SK-N-SH (cell line): ENCODE measurements around the gene FXYD2. TPM values are rescaled to one million over a fixed set of nuclear protein-coding genes. Genes with fewer than 3 reads are reported as not detected.

Experiments
- CTCF ChIA-PET: fragments of 300-600, 350-600 bp; formaldehyde crosslinking; extraction: SDS; loops from one replicate; lab custom pipeline; 2021; lab: Yijun Ruan, JAX
- POLR2A ChIA-PET: fragments of 350-600 bp; sonication (Branson Sonifier 250); formaldehyde crosslinking; extraction: SDS; loops from one replicate; lab custom pipeline; 2020; ENCODE audit warnings: antibody characterized with exemption, inconsistent platforms; lab: Yijun Ruan, JAX
- DNase-seq: peaks from one replicate; pipeline ENCODE4 v3.0.0; 2012
- H2AFZ ChIP-seq: fragments of 200-600 bp; sonication (generic); 2 replicates; pipeline ENCODE4 v1.8.1; 2016; ENCODE audit warnings: antibody characterized with exemption, mild to moderate bottlenecking, low read depth
- H3F3A ChIP-seq: fragments of 200-600 bp; sonication (generic); replicated peaks from 2 replicates; pipeline ENCODE3; 2016; ENCODE audit warnings: antibody characterized with exemption, mild to moderate bottlenecking; ENCODE audit not compliant: insufficient read depth
- H3K27ac ChIP-seq, 2 experiments: fragments of 200-500 bp in 1 of 2; fragments of 200-600 bp in 1 of 2; sonication (Bioruptor generic) in 1 of 2; sonication (generic), shearing (Covaris generic) in 1 of 2; 2 replicates each; pipeline versions ENCODE4 v1.5.1 to v1.6.1; 2014 to 2016; ENCODE audit warnings: low read depth in 2 of 2, inconsistent platforms in 1 of 2, low read length in 1 of 2, mild to moderate bottlenecking in 1 of 2, mixed read lengths in 1 of 2
- H3K27me3 ChIP-seq: fragments of 200-600 bp; sonication (generic), shearing (Covaris generic); 2 replicates; pipeline ENCODE4 v1.6.1; 2016; ENCODE audit warnings: mixed run types; ENCODE audit not compliant: insufficient read depth
- H3K36me3 ChIP-seq, 2 experiments: fragments of 200-500 bp in 1 of 2; fragments of 200-600 bp in 1 of 2; sonication (Bioruptor generic) in 1 of 2; sonication (generic) in 1 of 2; replicated peaks in 1 of 2; 2 replicates each; pipeline versions ENCODE3 to v1.5.1; 2014 to 2016; ENCODE audit warnings: low read length in 1 of 2, mild to moderate bottlenecking in 1 of 2; ENCODE audit not compliant: insufficient read depth in 2 of 2, control insufficient read depth in 1 of 2
- H3K4me1 ChIP-seq, 2 experiments: fragments of 200-500 bp in 1 of 2; fragments of 200-600 bp in 1 of 2; sonication (Bioruptor generic) in 1 of 2; sonication (generic), shearing (Covaris generic) in 1 of 2; 2 replicates each; pipeline versions ENCODE4 v1.5.1 to v1.6.1; 2014 to 2016; ENCODE audit warnings: low read depth in 1 of 2, low read length in 1 of 2, mixed run types in 1 of 2; ENCODE audit not compliant: insufficient read depth in 2 of 2, control insufficient read depth in 1 of 2
- H3K4me2 ChIP-seq: fragments of 200-600 bp; sonication (generic), shearing (Covaris generic); 2 replicates; pipeline ENCODE4 v1.6.1; 2017; ENCODE audit warnings: mixed run types
- H3K4me3 ChIP-seq, 2 experiments: fragments of 200-500 bp in 1 of 2; fragments of 200-600 bp in 1 of 2; sonication (Bioruptor generic) in 1 of 2; sonication (generic), shearing (Covaris generic) in 1 of 2; 2 replicates each; pipeline versions ENCODE4 v1.5.1 to v1.8.1; 2014 to 2016; ENCODE audit warnings: low read depth in 2 of 2, inconsistent platforms in 1 of 2, low read length in 1 of 2, mild to moderate bottlenecking in 1 of 2, mixed read lengths in 1 of 2, moderate library complexity in 1 of 2
- H3K79me2 ChIP-seq: fragments of 200-600 bp; sonication (generic); 2 replicates; pipeline ENCODE4 v1.8.1; 2017; ENCODE audit warnings: mild to moderate bottlenecking; ENCODE audit not compliant: insufficient read depth
- H3K9ac ChIP-seq: fragments of 200-600 bp; sonication (generic); 2 replicates; pipeline ENCODE4 v1.6.1; 2017; ENCODE audit warnings: mixed run types
- H3K9me2 ChIP-seq: fragments of 200-600 bp; sonication (generic); 2 replicates; pipeline ENCODE4 v1.6.1; 2017; ENCODE audit warnings: mixed run types
- H3K9me3 ChIP-seq: fragments of 200-600 bp; sonication (generic); 2 replicates; pipeline ENCODE4 v1.6.1; 2017; ENCODE audit warnings: mixed run types, mild to moderate bottlenecking, moderate library complexity
- H4K20me1 ChIP-seq: fragments of 200-600 bp; sonication (generic); 2 replicates; pipeline ENCODE4 v1.6.1; 2017; ENCODE audit warnings: mild to moderate bottlenecking, mixed run types; ENCODE audit not compliant: insufficient read depth
- CHD2 ChIP-seq: fragments of 150-350 bp; IDR thresholded peaks from 2 replicates; pipeline ENCODE4 v1.6.1; 2018; ENCODE audit warnings: low read length; ENCODE audit not compliant: partially characterized antibody
- EP300 ChIP-seq, 2 experiments: IDR thresholded peaks; 2 replicates each; pipeline versions ENCODE4 v1.4.0 to v1.6.1; 2012; ENCODE audit warnings: borderline replicate concordance in 1 of 2, low read depth in 1 of 2, low read length in 1 of 2
- EZH2phosphoT487 ChIP-seq: fragments of 200-600 bp; sonication (generic); IDR thresholded peaks from 2 replicates; pipeline ENCODE4 v1.6.1; 2017; ENCODE audit warnings: low read depth, mixed run types, mild to moderate bottlenecking, antibody characterized with exemption, moderate library complexity, borderline replicate concordance
- FOSL2 ChIP-seq: IDR thresholded peaks from 2 replicates; pipeline ENCODE4 v1.4.0; 2012; ENCODE audit warnings: low read depth, mild to moderate bottlenecking, moderate library complexity, borderline replicate concordance
- FOXM1 ChIP-seq: IDR thresholded peaks from 2 replicates; pipeline ENCODE4 v1.4.0; 2012; ENCODE audit warnings: low read depth, mild to moderate bottlenecking
- JUND ChIP-seq: IDR thresholded peaks from 2 replicates; pipeline ENCODE4 v1.4.0; 2012
- NFIC ChIP-seq: IDR thresholded peaks from 2 replicates; pipeline ENCODE4 v1.4.0; 2012; ENCODE audit warnings: borderline replicate concordance
- POLR2AphosphoS5 ChIP-seq: IDR thresholded peaks from 2 replicates; pipeline ENCODE4 v1.6.1; 2012; ENCODE audit warnings: low read depth, low read length
- RXRA ChIP-seq: IDR thresholded peaks from 2 replicates; pipeline ENCODE4 v1.4.0; 2012; ENCODE audit warnings: low read depth, mild to moderate bottlenecking, borderline replicate concordance
- SIN3A ChIP-seq: IDR thresholded peaks from 2 replicates; pipeline ENCODE4 v1.6.1; 2012; ENCODE audit warnings: low read depth, mild to moderate bottlenecking, low read length, moderate library complexity, borderline replicate concordance
- SMC3 ChIP-seq: IDR thresholded peaks from 2 replicates; pipeline ENCODE4 v1.6.1; 2012; ENCODE audit warnings: low read depth, low read length, improper control_type of control experiment
- TCF12 ChIP-seq: IDR thresholded peaks from 2 replicates; pipeline ENCODE4 v1.4.0; 2012
- TEAD4 ChIP-seq: IDR thresholded peaks from 2 replicates; pipeline ENCODE4 v1.4.0; 2012; ENCODE audit warnings: mild to moderate bottlenecking, borderline replicate concordance; ENCODE audit not compliant: insufficient read depth
- YY1 ChIP-seq: IDR thresholded peaks from 2 replicates; pipeline ENCODE4 v1.4.0; 2012; ENCODE audit warnings: low read depth, mild to moderate bottlenecking
- WGBS: methylation state at CpG from one replicate; pipeline ENCODE4 v1.1.6; 2017; ENCODE audit warnings: low lambda C conversion rate; 5-methylcytosine and 5-hydroxymethylcytosine counted together
- polyA plus RNA-seq, 3 experiments: library from polyadenylated mRNA; depleted of rRNA; stranded (reverse); fragments of >200 nt; gene quantifications; 2 replicates each; pipeline ENCODE4 v1.2.3, GENCODE V29; 2012
- TF ChIP-seq, protein P1 (sequence below): IDR thresholded peaks from 2 replicates; pipeline ENCODE4 v1.4.0; 2012; ENCODE audit warnings: low read depth, borderline replicate concordance
- TF ChIP-seq, protein P2 (sequence below): fragments of 150-350 bp; IDR thresholded peaks from 2 replicates; pipeline ENCODE4 v1.6.1; 2016; ENCODE audit warnings: mild to moderate bottlenecking, low read depth, low read length

Gene FXYD2
- polyA plus RNA-seq, 1 of the 3 experiments (the other 2 are of a cell fraction), result not detected

DNA sequence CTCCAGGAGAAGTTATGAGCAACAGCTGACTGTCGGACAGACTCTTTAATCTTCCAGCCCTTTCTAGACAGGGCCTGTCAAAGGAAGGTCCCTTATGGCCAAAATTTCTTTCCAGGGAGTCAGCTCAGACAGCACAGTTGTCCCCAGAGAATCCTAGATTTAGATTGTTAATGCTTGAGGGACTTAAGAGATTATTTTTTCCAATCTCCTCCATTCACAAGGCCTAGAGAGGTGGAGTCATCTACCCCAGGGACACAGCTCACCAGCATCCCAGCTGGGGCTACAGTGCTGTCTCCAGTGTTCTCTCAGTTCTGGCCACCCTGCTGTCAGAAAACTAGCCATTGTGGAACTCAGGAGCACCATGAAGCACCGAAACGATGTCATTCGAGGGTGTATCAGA is 35.3 kb downstream of the FXYD2 start:
- Histone ChIP-seq H3K9me2 (no peaks in the 10 kb centered on the region), H3K4me3 (no peak overlapping the region), H3K4me2 (no peak overlapping the region), H3K27ac (no peak overlapping the region), H3K9me3 (no peaks in the 10 kb centered on the region), H2AFZ (no peak overlapping the region), H3F3A (no peaks in the 10 kb centered on the region), H3K4me1 (peaks cover 0 to 5% of the 10 kb centered on the region in 2 experiments; a peak in 2 of 4 replicates), H3K27me3 (peaks cover 13% of the 10 kb centered on the region; the same call in 1 of the 2 replicates), H4K20me1 (no peaks in the 10 kb centered on the region), H3K9ac (no peak overlapping the region), H3K36me3 (no peaks in the 10 kb centered on the region), H3K79me2 (no peaks in the 10 kb centered on the region)
- ChIA-PET POLR2A (no interaction called here), CTCF (interaction anchor here (0.8 to 4.5 kb wide), 4 partner anchors 10 to 364 kb away, joined by 3 to 33 read pairs (median 10); no protein-coding TSS in a partner anchor)
- no peak for TF ChIP-seq TEAD4
- TF ChIP-seq RXRA, result no peak
- TF ChIP-seq JUND, result no peak
- TF ChIP-seq TCF12, result no peak
- TF ChIP-seq NFIC, result no peak
- no peak for TF ChIP-seq YY1
- TF ChIP-seq FOXM1, result no peak
- TF ChIP-seq SIN3A, result no peak
- TF ChIP-seq EP300 (IDR thresholded peaks at IDR 0.05; ENCODE audit: borderline replicate concordance in 1 of 2, low read depth in 1 of 2, low read length in 1 of 2), result no peak
- TF ChIP-seq, protein P1, sequence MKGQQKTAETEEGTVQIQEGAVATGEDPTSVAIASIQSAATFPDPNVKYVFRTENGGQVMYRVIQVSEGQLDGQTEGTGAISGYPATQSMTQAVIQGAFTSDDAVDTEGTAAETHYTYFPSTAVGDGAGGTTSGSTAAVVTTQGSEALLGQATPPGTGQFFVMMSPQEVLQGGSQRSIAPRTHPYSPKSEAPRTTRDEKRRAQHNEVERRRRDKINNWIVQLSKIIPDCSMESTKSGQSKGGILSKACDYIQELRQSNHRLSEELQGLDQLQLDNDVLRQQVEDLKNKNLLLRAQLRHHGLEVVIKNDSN, result no peak
- no peak for TF ChIP-seq POLR2AphosphoS5
- no peak for TF ChIP-seq FOSL2
- TF ChIP-seq, protein P2, sequence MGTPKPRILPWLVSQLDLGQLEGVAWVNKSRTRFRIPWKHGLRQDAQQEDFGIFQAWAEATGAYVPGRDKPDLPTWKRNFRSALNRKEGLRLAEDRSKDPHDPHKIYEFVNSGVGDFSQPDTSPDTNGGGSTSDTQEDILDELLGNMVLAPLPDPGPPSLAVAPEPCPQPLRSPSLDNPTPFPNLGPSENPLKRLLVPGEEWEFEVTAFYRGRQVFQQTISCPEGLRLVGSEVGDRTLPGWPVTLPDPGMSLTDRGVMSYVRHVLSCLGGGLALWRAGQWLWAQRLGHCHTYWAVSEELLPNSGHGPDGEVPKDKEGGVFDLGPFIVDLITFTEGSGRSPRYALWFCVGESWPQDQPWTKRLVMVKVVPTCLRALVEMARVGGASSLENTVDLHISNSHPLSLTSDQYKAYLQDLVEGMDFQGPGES, result no peak
- TF ChIP-seq SMC3, result no peak
- TF ChIP-seq EZH2phosphoT487, result no peak
- no peak for TF ChIP-seq CHD2
- DNase-seq, result no peak
- 48% methylated on average over 4 of the region's 4 CpGs for WGBS

DNA sequence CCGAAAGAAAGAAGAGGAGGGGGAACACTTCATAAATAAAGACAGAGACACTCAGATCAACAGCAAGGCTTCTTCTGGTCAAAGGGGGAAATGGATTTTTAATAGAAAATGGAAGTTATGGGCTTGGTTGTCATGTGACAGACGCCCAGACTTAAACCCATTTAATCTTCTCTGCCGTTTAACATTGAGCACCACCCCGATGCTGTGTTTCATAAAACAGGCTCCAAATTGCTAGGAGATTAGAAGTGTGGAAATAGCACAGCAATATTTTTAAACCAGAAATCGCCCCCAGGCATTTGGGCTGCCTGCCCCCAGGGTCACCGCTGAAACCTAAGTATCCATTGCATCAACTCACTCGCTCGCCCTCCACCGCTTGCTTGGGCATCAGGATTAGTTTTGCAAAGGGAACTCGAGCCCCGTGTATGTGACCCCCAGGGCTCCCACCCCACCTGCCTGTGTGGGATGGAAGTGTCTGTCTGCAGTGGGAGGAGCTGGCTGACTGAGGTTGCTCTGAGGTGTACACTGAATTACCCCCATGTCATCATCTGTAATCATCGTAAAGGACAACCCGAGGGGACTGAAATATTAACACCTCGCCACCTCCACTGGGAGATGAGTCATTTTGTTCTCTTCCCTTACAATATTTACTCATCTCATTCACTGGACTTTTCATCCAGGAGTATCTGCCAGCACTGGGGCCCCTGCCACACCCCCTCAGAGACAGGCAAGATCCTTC is 38.2 kb downstream of the FXYD2 start:
- H3K9me3 ChIP-seq, result no peaks in the 10 kb centered on the region
- TF ChIP-seq EZH2phosphoT487, result no peak
- no peak for TF ChIP-seq TCF12
- TF ChIP-seq SIN3A, result no peak
- TF ChIP-seq, all 33 proteins: peak for 0
- no peaks in the 10 kb centered on the region for H3K79me2 ChIP-seq
- POLR2A ChIA-PET, result interaction anchor here (0.7 to 1.0 kb wide), 2 partner anchors 14 to 1035 kb away, joined by 3 read pairs; no protein-coding TSS in a partner anchor
- H3K4me2 ChIP-seq, result no peak overlapping the region
- H3K9ac ChIP-seq, result no peak overlapping the region
- no peak overlapping the region for H3K27ac ChIP-seq
- H3F3A ChIP-seq, result no peaks in the 10 kb centered on the region
- no peaks in the 10 kb centered on the region for H3K36me3 ChIP-seq
- no peak for DNase-seq
- H3K9me2 ChIP-seq, result no peaks in the 10 kb centered on the region
- CTCF ChIA-PET, result interaction anchor here (1.2 to 11.4 kb wide), 7 partner anchors 13 to 360 kb away, joined by 3 to 88 read pairs (median 5); no protein-coding TSS in a partner anchor
- H3K4me1 ChIP-seq, result peaks cover 0 to 11% of the 10 kb centered on the region in 2 experiments; a peak in 2 of 4 replicates
- WGBS, result 58% methylated on average over 12 of the region's 14 CpGs
- peaks cover 17% of the 10 kb centered on the region; the same call in 1 of the 2 replicates for H3K27me3 ChIP-seq
- no peaks in the 10 kb centered on the region for H4K20me1 ChIP-seq
- no peak overlapping the region for H2AFZ ChIP-seq
- no peak overlapping the region for H3K4me3 ChIP-seq
